NK-92 (cell line): Measurements from ENCODE around the gene PRR23C.

Source experiments
- DNase-seq: peaks from one replicate; lab custom pipeline; 2025; ENCODE audit not compliant: unreplicated experiment; lab: John Stamatoyannopoulos, UW

Gene PRR23C

DNA sequence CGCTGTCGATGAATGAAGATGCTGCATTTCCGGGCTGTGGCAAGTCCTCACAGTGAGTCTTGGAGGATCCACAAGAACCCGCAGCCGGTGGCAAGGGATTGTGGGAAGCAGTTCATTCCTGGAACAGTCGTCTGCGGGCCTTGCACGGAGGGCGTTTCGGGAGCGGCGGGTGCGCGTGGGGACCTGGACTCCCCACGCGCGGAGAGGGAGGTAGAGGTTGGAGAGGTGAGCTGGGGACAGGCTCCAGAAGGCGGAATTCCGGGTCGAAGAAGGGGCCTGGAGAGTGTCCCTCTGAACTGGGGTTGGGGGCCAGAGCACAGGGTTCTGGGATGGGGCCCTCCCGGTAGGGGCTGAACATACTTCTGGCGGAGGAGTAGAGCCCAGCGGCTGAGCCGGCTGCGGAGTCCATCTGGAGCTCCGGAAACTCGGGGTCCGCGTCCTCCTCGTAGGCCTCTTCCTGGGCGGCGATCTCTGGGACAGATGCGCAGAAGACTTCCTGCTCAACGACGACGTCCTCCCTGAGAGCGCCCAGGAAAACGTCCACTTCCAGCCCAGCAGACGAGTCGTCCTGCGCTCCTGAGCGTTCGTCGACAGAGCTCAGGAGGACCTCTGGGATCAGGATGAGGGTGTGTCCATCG lies 39.2 kb downstream of the PRR23C start:
- DNase-seq = no peak

DNA sequence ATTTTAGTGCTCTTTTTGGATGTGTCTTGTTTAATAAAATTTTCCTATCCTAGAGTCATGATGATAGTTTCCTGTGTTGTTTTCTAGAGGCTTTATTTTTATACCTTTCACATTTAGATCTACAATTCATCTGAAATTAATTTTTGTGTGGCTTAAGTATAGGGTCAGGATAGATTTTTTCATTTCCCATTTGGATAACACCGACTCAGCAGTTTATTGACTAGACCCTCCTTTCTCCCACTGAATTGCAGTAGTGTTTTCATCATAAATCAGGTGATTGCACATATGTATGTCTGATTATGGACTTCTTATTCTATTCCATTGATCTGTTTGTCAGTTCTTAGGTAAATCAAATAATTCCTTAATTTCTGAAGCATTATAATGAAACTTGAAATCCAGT lies 49.0 kb downstream of the PRR23C start:
- no peak for DNase-seq
